Activated CD8-positive, alpha-beta memory T cell treated with anti-CD3 and anti-CD28 coated beads for 36 hours (primary cell): ENCODE results near the gene SUN1. TPM values are rescaled to one million over a fixed set of nuclear protein-coding genes. Genes with fewer than 3 reads are reported as not detected.
"Not testable (repeated sequence)": the region's sequence is repeated elsewhere in the genome, so short reads cannot be mapped to it uniquely, and the experiment has no call there.

Experiments used
- CTCF ChIA-PET: fragments of 350-600 bp; sonication (Branson Sonifier 250); formaldehyde crosslinking; loops from one replicate; lab custom pipeline; 2021; ENCODE audit warnings: antibody characterized with exemption; lab: Charles Lee
- POLR2A ChIA-PET: fragments of 350-600 bp; sonication (Branson Sonifier 250); formaldehyde crosslinking; loops from one replicate; lab custom pipeline; 2021; ENCODE audit warnings: antibody characterized with exemption; lab: Charles Lee
- total RNA-seq, 2 experiments: library from RNA; stranded (reverse); gene quantifications; one replicate each; pipeline ENCODE4 v1.2.3, GENCODE V29; 2021

SUN1 gene
- total RNA-seq, 2 experiments from 2014 or later, result 53.4 to 56.8 TPM

GRCh38 chr7:845731-846130 lies 13.5 kb downstream of the SUN1 start:
- ChIA-PET POLR2A (interaction anchor here (0.6 kb wide), 1 partner anchor 27 kb away, joined by 5 read pairs; no protein-coding TSS in a partner anchor), CTCF (no interaction called here)

- POLR2A ChIA-PET, result not testable (repeated sequence)
- CTCF ChIA-PET, result interaction anchor here (0.7 kb wide), 1 partner anchor 17 kb away, joined by 3 read pairs; no protein-coding TSS in a partner anchor
Observed at GRCh38 chr7:846958-847650, 14.8 kb downstream of the SUN1 start.

GRCh38 chr7:847728-848127 lies 15.5 kb downstream of the SUN1 start:
- CTCF ChIA-PET, POLR2A ChIA-PET: not testable (repeated sequence)

- CTCF ChIA-PET, result no interaction called here
- POLR2A ChIA-PET, result no interaction called here
Observed at GRCh38 chr7:849145-849544, 16.9 kb downstream of the SUN1 start.

GRCh38 chr7:849781-850180 lies 17.5 kb downstream of the SUN1 start:
- ChIA-PET CTCF (no interaction called here), POLR2A (no interaction called here)

- ChIA-PET POLR2A (no interaction called here), CTCF (no interaction called here)
Observed at GRCh38 chr7:851204-851603, 18.9 kb downstream of the SUN1 start.

- ChIA-PET CTCF (interaction anchor here (0.6 kb wide), 1 partner anchor 13 kb away, joined by 3 read pairs; no protein-coding TSS in a partner anchor), POLR2A (no interaction called here)
Observed at GRCh38 chr7:853366-854117, 21.3 kb downstream of the SUN1 start.

GRCh38 chr7:854118-854775 lies 22.0 kb downstream of the SUN1 start:
- ChIA-PET POLR2A (no interaction called here), CTCF (no interaction called here)

GRCh38 chr7:855686-856369 lies 23.6 kb downstream of the SUN1 start:
- CTCF ChIA-PET, result no interaction called here
- POLR2A ChIA-PET, result no interaction called here

- CTCF ChIA-PET, result no interaction called here
- POLR2A ChIA-PET, result no interaction called here
Observed at GRCh38 chr7:856444-857095, 24.3 kb downstream of the SUN1 start.

- CTCF ChIA-PET, result no interaction called here
- POLR2A ChIA-PET, result no interaction called here
Observed at GRCh38 chr7:857661-858060, 25.4 kb downstream of the SUN1 start.

- POLR2A ChIA-PET, result interaction anchor here (0.6 kb wide), 1 partner anchor 62 kb away, joined by 3 read pairs; no protein-coding TSS in a partner anchor
- CTCF ChIA-PET, result interaction anchor here (0.5 to 1.1 kb wide), 2 partner anchors 14 to 439 kb away, joined by 3 to 5 read pairs; no protein-coding TSS in a partner anchor
Observed at GRCh38 chr7:859359-860030, 27.2 kb downstream of the SUN1 start.

GRCh38 chr7:860149-860548 lies 27.9 kb downstream of the SUN1 start:
- CTCF ChIA-PET, result interaction anchor here (1.1 kb wide), 1 partner anchor 13 kb away, joined by 3 read pairs; no protein-coding TSS in a partner anchor
- POLR2A ChIA-PET, result no interaction called here

GRCh38 chr7:861222-861621 lies 28.9 kb downstream of the SUN1 start:
- ChIA-PET CTCF (no interaction called here), POLR2A (no interaction called here)

GRCh38 chr7:862157-862556 lies 29.9 kb downstream of the SUN1 start:
- CTCF ChIA-PET, result interaction anchor here (2.3 kb wide), 1 partner anchor 11 kb away, joined by 11 read pairs; no protein-coding TSS in a partner anchor
- POLR2A ChIA-PET, result interaction anchor here (0.6 kb wide), 1 partner anchor 156 kb away, joined by 3 read pairs; no protein-coding TSS in a partner anchor

GRCh38 chr7:863106-863505 lies 30.8 kb downstream of the SUN1 start:
- ChIA-PET CTCF (interaction anchor here (2.3 kb wide), 1 partner anchor 10 kb away, joined by 11 read pairs; no protein-coding TSS in a partner anchor), POLR2A (no interaction called here)

- ChIA-PET POLR2A (no interaction called here), CTCF (no interaction called here)
Observed at GRCh38 chr7:865921-866320, 33.6 kb downstream of the SUN1 start.

GRCh38 chr7:867001-867405 lies 34.7 kb downstream of the SUN1 start:
- CTCF ChIA-PET, result no interaction called here
- POLR2A ChIA-PET, result no interaction called here
